Motor neuron (in vitro differentiated cells): ENCODE measurements around the gene TM7SF2. TPM values are rescaled to one million over a fixed set of nuclear protein-coding genes. Genes with fewer than 3 reads are reported as not detected.

ENCODE experiments used
- ATAC-seq, 8 experiments: fragments of 200-7000 bp; cut with Tn5 transposase; replicated peaks in 6 of 8; 2 replicates each; pipeline ENCODE4 v1.8.0; 2021; ENCODE audit warnings: mild to moderate bottlenecking in 8 of 8, moderate library complexity in 8 of 8
- H3K27ac ChIP-seq, 2 donors: fragments of 250-450 bp; sonication (Bioruptor Pico); 2 replicates each; pipeline ENCODE4 v1.9.0; 2021; ENCODE audit warnings: antibody characterized with exemption in 2 of 2, mild to moderate bottlenecking in 2 of 2, moderate library complexity in 1 of 2
- H3K4me1 ChIP-seq, 2 donors: fragments of 250-450 bp; sonication (Bioruptor Pico); replicated peaks in 1 of 2; 2 replicates each; pipeline ENCODE4 v1.6.1; 2021; ENCODE audit warnings: antibody characterized with exemption in 2 of 2, mild to moderate bottlenecking in 2 of 2, moderate library complexity in 1 of 2
- H3K4me3 ChIP-seq, 5 donors: fragments of 250-450 bp; sonication (Bioruptor Pico); 2 replicates each; pipeline ENCODE4 v1.9.0; 2021; ENCODE audit warnings: antibody characterized with exemption in 5 of 5, mild to moderate bottlenecking in 5 of 5, moderate library complexity in 4 of 5
- WGBS, 10 experiments: fragments of 450-650 bp; shearing (Covaris generic); methylation state at CpG; one replicate each; pipeline ENCODE4 v1.0.0; 2022; 5-methylcytosine and 5-hydroxymethylcytosine counted together
- in situ Hi-C, 9 experiments: fragments of 400-800 bp; cut with MboI; loops; one replicate each; pipeline ENCODE4 v1.15.0; 2021; ENCODE audit warnings: low sequenced_read_pairs in 9 of 9, low pct_unique_long_range_greater_than_20kb in 2 of 9; ENCODE audit not compliant: unreplicated experiment in 9 of 9
- total RNA-seq, 8 experiments: library from RNA; unstranded; fragments of 300-600 nt; gene quantifications; 2 replicates each; pipeline versions ENCODE4 v1.2.3 to v1.2.4, GENCODE V29; 2022

Gene TM7SF2
- total RNA-seq, 8 experiments from 2014 or later: 31.4 to 86.3 (median 45.9) TPM

GRCh38 chr11:65083134-65083833, 28.4 kb upstream of the TM7SF2 start:
- 0 to 25% (median 0%) methylated on average over 2 to 6 of the region's 13 CpGs; no CpG with 5 or more reads in 1 of the 10 experiments for WGBS, 10 experiments
- ATAC-seq: no peak
- in situ Hi-C loops: no loop called here
- Histone ChIP-seq H3K27ac (peak overlapping the region in 1 of 2 donors; percentile 98), H3K4me1 (peaks cover 8% of the 10 kb centered on the region in 2 donors), H3K4me3 (peak overlapping the region; percentile 64 to 91 (median 82))

GRCh38 chr11:65083834-65084597, 27.7 kb upstream of the TM7SF2 start, which contains the start of the genes CDCA5 and ZFPL1:
TSS of gene CDCA5 (minus strand) at chr11:65084040. CDS start at chr11:65083978, 62 bp downstream.
TSS of gene ZFPL1 (plus strand) at chr11:65084222. CDS start at chr11:65084699, 477 bp downstream.
- 0 to 4% (median 4%) methylated on average over 4 to 15 of the region's 79 CpGs; no CpG with 5 or more reads in 7 of the 10 experiments for WGBS, 10 experiments
- in situ Hi-C loops: no loop called here
- Histone ChIP-seq H3K4me3 (peak within 1 kb of the TSS; percentile 64 to 91 (median 82)), H3K27ac (peak within 1 kb of the TSS; percentile 95 to 98), H3K4me1 (peaks cover 8% of the 10 kb centered on the region in 2 donors)
- ATAC-seq: peak; percentile 88 to 98 (median 94)

- H3K4me3 ChIP-seq: peak overlapping the region; percentile 64 to 91 (median 82)
- WGBS, 10 experiments: 0 to 65% (median 53%) methylated on average over 2 to 12 of the region's 23 CpGs; no CpG with 5 or more reads in 3 of the 10 experiments
- H3K27ac ChIP-seq: peak overlapping the region; percentile 95 to 98
- in situ Hi-C loops: no loop called here
- peaks cover 8% of the 10 kb centered on the region in 2 donors for H3K4me1 ChIP-seq
- ATAC-seq: peak in 1 of 8 experiments; percentile 13
Observed at GRCh38 chr11:65084598-65085375, 26.9 kb upstream of the TM7SF2 start.

GRCh38 chr11:65085446-65085845, 26.2 kb upstream of the TM7SF2 start:
- ATAC-seq: no peak
- H3K4me3 ChIP-seq: peak overlapping the region in 3 of 5 donors; percentile 82 to 91 (median 82)
- H3K27ac ChIP-seq: no peak overlapping the region
- in situ Hi-C loops: no loop called here
- H3K4me1 ChIP-seq: peaks cover 8% of the 10 kb centered on the region in 2 donors
- 20 to 96% (median 90%) methylated on average over 1 to 4 of the region's 4 CpGs; no CpG with 5 or more reads in 6 of the 10 experiments for WGBS, 10 experiments

GRCh38 chr11:65086809-65087208, 24.9 kb upstream of the TM7SF2 start:
- no peak for ATAC-seq
- WGBS, 10 experiments: 40 to 100% (median 80%) methylated on average over 1 of the region's 9 CpGs; no CpG with 5 or more reads in 7 of the 10 experiments
- in situ Hi-C loops: no loop called here
- H3K4me1 ChIP-seq: peaks cover 8% of the 10 kb centered on the region in 2 donors
- H3K27ac ChIP-seq: no peak overlapping the region
- no peak overlapping the region for H3K4me3 ChIP-seq

- peaks cover 8% of the 10 kb centered on the region in 2 donors for H3K4me1 ChIP-seq
Observed at GRCh38 chr11:65087216-65087615, 24.5 kb upstream of the TM7SF2 start.

GRCh38 chr11:65087827-65088226, 23.8 kb upstream of the TM7SF2 start:
- WGBS, 10 experiments: 73 to 100% (median 100%) methylated on average over 1 to 6 of the region's 15 CpGs; no CpG with 5 or more reads in 5 of the 10 experiments
- ATAC-seq: no peak
- H3K4me1 ChIP-seq: peaks cover 8% of the 10 kb centered on the region in 2 donors
- in situ Hi-C loops: no loop called here
- H3K4me3 ChIP-seq: no peak overlapping the region
- no peak overlapping the region for H3K27ac ChIP-seq

More at GRCh38 chr11:65087216-65087615, 24.5 kb upstream of the TM7SF2 start:
- no peak overlapping the region for H3K27ac ChIP-seq
- no peak overlapping the region for H3K4me3 ChIP-seq
- 80 to 100% (median 93%) methylated on average over 1 to 3 of the region's 11 CpGs; no CpG with 5 or more reads in 7 of the 10 experiments for WGBS, 10 experiments
- ATAC-seq: no peak
- in situ Hi-C loops: no loop called here

- no peak overlapping the region for H3K27ac ChIP-seq
- H3K4me3 ChIP-seq: no peak overlapping the region
Observed at GRCh38 chr11:65089621-65090020, 22.1 kb upstream of the TM7SF2 start.

GRCh38 chr11:65090628-65091027, 21.0 kb upstream of the TM7SF2 start:
- H3K27ac ChIP-seq: no peak overlapping the region
- peaks cover 0 to under 1% of the 10 kb centered on the region in 2 donors for H3K4me1 ChIP-seq
- in situ Hi-C loops: no loop called here
- WGBS, 10 experiments: 78 to 100% (median 95%) methylated on average over 1 to 3 of the region's 4 CpGs; no CpG with 5 or more reads in 3 of the 10 experiments
- no peak for ATAC-seq
- H3K4me3 ChIP-seq: no peak overlapping the region

More at GRCh38 chr11:65089621-65090020, 22.1 kb upstream of the TM7SF2 start:
- ATAC-seq: no peak
- 50 to 100% (median 96%) methylated on average over 1 to 3 of the region's 4 CpGs; no CpG with 5 or more reads in 5 of the 10 experiments for WGBS, 10 experiments
- peaks cover 8% of the 10 kb centered on the region in 2 donors for H3K4me1 ChIP-seq
- in situ Hi-C loops: no loop called here

GRCh38 chr11:65095427-65095826, 16.2 kb upstream of the TM7SF2 start:
- peak overlapping the region in 2 of 5 donors; percentile 90 to 99 for H3K4me3 ChIP-seq
- no peak for ATAC-seq
- in situ Hi-C loops: no loop called here
- H3K4me1 ChIP-seq: peaks cover 7 to 8% of the 10 kb centered on the region in 2 donors
- peak overlapping the region in 1 of 2 donors; percentile 99 for H3K27ac ChIP-seq
- 77 to 100% (median 94%) methylated on average over 1 to 9 of the region's 22 CpGs; no CpG with 5 or more reads in 4 of the 10 experiments for WGBS, 10 experiments

GRCh38 chr11:65095974-65096806, 15.5 kb upstream of the TM7SF2 start, which contains the start of gene VPS51:
TSS of gene VPS51 (plus strand) at chr11:65096214. CDS start at chr11:65096251, 37 bp downstream.
- ATAC-seq: peak; percentile 94 to 97 (median 96)
- WGBS, 10 experiments: 0 to 33% (median 0%) methylated on average over 1 to 4 of the region's 52 CpGs; no CpG with 5 or more reads in 7 of the 10 experiments
- in situ Hi-C loops: no loop called here

More at GRCh38 chr11:65095974-65096806, 15.5 kb upstream of the TM7SF2 start, which contains the start of gene VPS51:
- Histone ChIP-seq H3K4me1 (peaks cover 7 to 8% of the 10 kb centered on the region in 2 donors), H3K27ac (peak within 1 kb of the TSS; percentile 95 to 99), H3K4me3 (peak within 1 kb of the TSS; percentile 79 to 99 (median 89))
